Measurements from ENCODE around the gene FXYD3.
"Not testable (repeated sequence)": the region's sequence is repeated elsewhere in the genome, so short reads cannot be mapped to it uniquely, and the experiment has no call there.

Gene FXYD3

GRCh38 chr19:35128398-35129057 is 12.9 kb downstream of the FXYD3 start:
- H3K4me3 ChIP-seq: no peak overlapping the region
- no peak overlapping the region for H3K9ac ChIP-seq
- no peak overlapping the region for H3K27ac ChIP-seq
- no peaks in the 10 kb centered on the region for H3K36me3 ChIP-seq
- H3K4me2 ChIP-seq: no peak overlapping the region
- no peak for TF ChIP-seq Cebpa-rat (IDR thresholded peaks at IDR 0.05)
- H4K20me1 ChIP-seq: no peaks in the 10 kb centered on the region
- H3K4me1 ChIP-seq: peaks cover 16 to 49% (median 43%) of the 10 kb centered on the region in 10 experiments
- no peaks in the 10 kb centered on the region for H3K9me3 ChIP-seq (replicated peaks in 1 of 11)
- no peaks in the 10 kb centered on the region; a peak in 1 of 22 replicates for H3K27me3 ChIP-seq

GRCh38 chr19:35129724-35130274 is 14.2 kb downstream of the FXYD3 start:
- peaks cover 4 to 36% (median 30%) of the 10 kb centered on the region in 10 experiments; a peak in 19 of 20 replicates for H3K4me1 ChIP-seq
- H3K27me3 ChIP-seq; H3K9ac ChIP-seq; H3K4me3 ChIP-seq; H3K9me3 ChIP-seq (replicated peaks in 1 of 11); H3K36me3 ChIP-seq; H3K4me2 ChIP-seq; H3K27ac ChIP-seq; H4K20me1 ChIP-seq: not testable (repeated sequence)

- H3K9ac ChIP-seq: no peak overlapping the region
- H3K27me3 ChIP-seq: no peaks in the 10 kb centered on the region
- no peaks in the 10 kb centered on the region for H4K20me1 ChIP-seq
- H3K4me3 ChIP-seq: no peak overlapping the region
- no peaks in the 10 kb centered on the region for H3K9me3 ChIP-seq (replicated peaks in 1 of 11)
- H3K27ac ChIP-seq: no peak overlapping the region
- peaks cover 5 to 34% (median 27%) of the 10 kb centered on the region in 10 experiments; a peak in 19 of 20 replicates for H3K4me1 ChIP-seq
- H3K4me2 ChIP-seq: peak overlapping the region in 7 of 11 experiments; percentile 16 to 54 (median 35); a peak in 7 of 22 replicates
- TF ChIP-seq Cebpa-rat (IDR thresholded peaks at IDR 0.05): no peak
- no peaks in the 10 kb centered on the region for H3K36me3 ChIP-seq
Measured at GRCh38 chr19:35130761-35131720, 15.4 kb downstream of the FXYD3 start.

GRCh38 chr19:35132254-35132653 is 16.6 kb downstream of the FXYD3 start:
- no peaks in the 10 kb centered on the region for H4K20me1 ChIP-seq
- H3K4me1 ChIP-seq: peaks cover 8 to 34% (median 28%) of the 10 kb centered on the region in 10 experiments; a peak in 19 of 20 replicates
- H3K27me3 ChIP-seq: no peaks in the 10 kb centered on the region
- no peak overlapping the region for H3K27ac ChIP-seq
- no peak overlapping the region for H3K9ac ChIP-seq
- H3K4me3 ChIP-seq: no peak overlapping the region
- H3K9me3 ChIP-seq (replicated peaks in 1 of 11): no peaks in the 10 kb centered on the region
- no peak for TF ChIP-seq Cebpa-rat (IDR thresholded peaks at IDR 0.05)
- no peaks in the 10 kb centered on the region for H3K36me3 ChIP-seq
- H3K4me2 ChIP-seq: peak overlapping the region in 1 of 11 experiments; percentile 30; a peak in 1 of 22 replicates

GRCh38 chr19:35133826-35134225 is 18.2 kb downstream of the FXYD3 start:
- no peak for TF ChIP-seq Cebpa-rat (IDR thresholded peaks at IDR 0.05)
- peaks cover 10 to 49% (median 42%) of the 10 kb centered on the region in 10 experiments; a peak in 19 of 20 replicates for H3K4me1 ChIP-seq
- H3K4me2 ChIP-seq: no peak overlapping the region
- H3K9me3 ChIP-seq (replicated peaks in 1 of 11): no peaks in the 10 kb centered on the region
- no peak overlapping the region for H3K27ac ChIP-seq
- no peaks in the 10 kb centered on the region for H3K27me3 ChIP-seq
- H3K9ac ChIP-seq: no peak overlapping the region
- H4K20me1 ChIP-seq: no peaks in the 10 kb centered on the region
- H3K36me3 ChIP-seq: no peaks in the 10 kb centered on the region
- H3K4me3 ChIP-seq: no peak overlapping the region

- Histone ChIP-seq H4K20me1 (no peaks in the 10 kb centered on the region), H3K9me3 (replicated peaks in 1 of 11) (no peaks in the 10 kb centered on the region), H3K36me3 (no peaks in the 10 kb centered on the region), H3K27me3 (no peaks in the 10 kb centered on the region), H3K4me2 (peak within 1 kb of the TSS; percentile 5 to 71 (median 39); a peak in 17 of 22 replicates), H3K4me3 (no peak within 1 kb of the TSS), H3K9ac (no peak within 1 kb of the TSS), H3K27ac (no peak within 1 kb of the TSS), H3K4me1 (peaks cover 17 to 58% (median 51%) of the 10 kb centered on the region in 10 experiments; a peak in 19 of 20 replicates)
- no peak for TF ChIP-seq Cebpa-rat (IDR thresholded peaks at IDR 0.05)
Measured at GRCh38 chr19:35134601-35135242, 19.1 kb downstream of the FXYD3 start, which contains the start of gene LGI4. Gene LGI4, minus strand, starts transcription at chr19:35135059. Its CDS starts 379 bp downstream, at chr19:35134680.

- Histone ChIP-seq H3K4me1 (peaks cover 18 to 65% (median 59%) of the 10 kb centered on the region in 10 experiments; a peak in 19 of 20 replicates), H4K20me1 (no peaks in the 10 kb centered on the region), H3K4me3 (no peak overlapping the region), H3K36me3 (no peaks in the 10 kb centered on the region), H3K4me2 (peak overlapping the region; percentile 5 to 71 (median 39); a peak in 16 of 22 replicates), H3K9ac (no peak overlapping the region), H3K27ac (no peak overlapping the region), H3K9me3 (replicated peaks in 1 of 11) (no peaks in the 10 kb centered on the region), H3K27me3 (no peaks in the 10 kb centered on the region)
- no peak for TF ChIP-seq Cebpa-rat (IDR thresholded peaks at IDR 0.05)
Measured at GRCh38 chr19:35135389-35135909, 19.8 kb downstream of the FXYD3 start.

GRCh38 chr19:35136231-35136630 is 20.6 kb downstream of the FXYD3 start:
- peak overlapping the region in 8 of 11 experiments; percentile 20 to 71 (median 55); a peak in 9 of 22 replicates for H3K4me2 ChIP-seq
- no peaks in the 10 kb centered on the region for H4K20me1 ChIP-seq

More at GRCh38 chr19:35136231-35136630, 20.6 kb downstream of the FXYD3 start:
- Histone ChIP-seq H3K27me3 (no peaks in the 10 kb centered on the region), H3K9ac (no peak overlapping the region), H3K4me1 (peaks cover 18 to 66% (median 63%) of the 10 kb centered on the region in 10 experiments; a peak in 19 of 20 replicates), H3K36me3 (no peaks in the 10 kb centered on the region), H3K9me3 (replicated peaks in 1 of 11) (no peaks in the 10 kb centered on the region), H3K4me3 (no peak overlapping the region), H3K27ac (no peak overlapping the region)
- no peak for TF ChIP-seq Cebpa-rat (IDR thresholded peaks at IDR 0.05)

Measured in BLaER1 treated with 17β-estradiol and CSF1 and Interleukin-3, amounts not matched to agents 10 nM and 100 nM (cell line).